ENCODE measurements around the gene ZNF48.

Gene ZNF48

GRCh38 chr16:30349675-30350074 lies 45.5 kb upstream of the ZNF48 start:
- Histone ChIP-seq H3K79me1 (replicated peaks; ENCODE audit: low read length, poor library complexity, severe bottlenecking) (peaks cover 22% of the 10 kb centered on the region), H3K36me3 (ENCODE audit: control insufficient read depth in 1 of 2, insufficient read depth in 2 of 2, low read depth in 1 of 2, low read length in 2 of 2) (peaks cover 38 to 40% of the 10 kb centered on the region in 2 experiments), H3K23ac (ENCODE audit: low read length in 2 of 2) (no peak overlapping the region), H3K18ac (ENCODE audit: low read depth in 1 of 2, low read length in 2 of 2) (no peak overlapping the region), H2BK5ac (ENCODE audit: low read depth, low read length, poor library complexity, severe bottlenecking) (no peak overlapping the region), H4K91ac (ENCODE audit: low read length) (no peak overlapping the region), H2BK15ac (ENCODE audit: low read depth, poor library complexity, severe bottlenecking) (no peak overlapping the region), H3K14ac (ENCODE audit: low read length in 2 of 2) (no peak overlapping the region), H2AFZ (ENCODE audit: low read depth, low read length) (no peak overlapping the region), H3K9me3 (ENCODE audit: control insufficient read depth, low read length) (no peaks in the 10 kb centered on the region), H3K4me1 (ENCODE audit: control insufficient read depth, insufficient read depth, low read depth, low read length) (peaks cover 29% of the 10 kb centered on the region), H3K9ac (ENCODE audit: low read length) (no peak overlapping the region), H2BK12ac (ENCODE audit: low read length in 2 of 2) (no peak overlapping the region), H3K27ac (ENCODE audit: low read length, poor library complexity, severe bottlenecking) (no peak overlapping the region), H4K8ac (ENCODE audit: low read length) (no peak overlapping the region), H3K4ac (ENCODE audit: low read depth in 1 of 2, low read length in 2 of 2) (no peak overlapping the region), H3K27me3 (ENCODE audit: control insufficient read depth in 1 of 2, insufficient read depth in 1 of 2, low read length in 2 of 2) (no peaks in the 10 kb centered on the region), H2AK5ac (ENCODE audit: low read length, severe bottlenecking) (no peak overlapping the region), H3K4me2 (ENCODE audit: low read length, poor library complexity, severe bottlenecking) (no peak overlapping the region), H3K4me3 (ENCODE audit: insufficient read depth in 1 of 2, low read depth in 1 of 2, low read length in 2 of 2) (no peak overlapping the region), H2BK120ac (ENCODE audit: low read depth, low read length) (no peak overlapping the region)
- no peak for DNase-seq
- WGBS = 96% methylated on average over 3 of the region's 3 CpGs

- Histone ChIP-seq H2BK12ac (ENCODE audit: low read length in 2 of 2) (no peak overlapping the region), H3K18ac (ENCODE audit: low read depth in 1 of 2, low read length in 2 of 2) (no peak overlapping the region), H3K9me3 (ENCODE audit: control insufficient read depth, low read length) (no peaks in the 10 kb centered on the region), H3K27me3 (ENCODE audit: control insufficient read depth in 1 of 2, insufficient read depth in 1 of 2, low read length in 2 of 2) (no peaks in the 10 kb centered on the region), H3K4me3 (ENCODE audit: insufficient read depth in 1 of 2, low read depth in 1 of 2, low read length in 2 of 2) (no peak overlapping the region), H3K27ac (ENCODE audit: low read length, poor library complexity, severe bottlenecking) (no peak overlapping the region), H3K4ac (ENCODE audit: low read depth in 1 of 2, low read length in 2 of 2) (no peak overlapping the region), H3K79me1 (replicated peaks; ENCODE audit: low read length, poor library complexity, severe bottlenecking) (peaks cover 23% of the 10 kb centered on the region), H3K9ac (ENCODE audit: low read length) (no peak overlapping the region), H2AK5ac (ENCODE audit: low read length, severe bottlenecking) (no peak overlapping the region), H3K4me2 (ENCODE audit: low read length, poor library complexity, severe bottlenecking) (no peak overlapping the region), H2BK5ac (ENCODE audit: low read depth, low read length, poor library complexity, severe bottlenecking) (no peak overlapping the region), H4K91ac (ENCODE audit: low read length) (no peak overlapping the region), H2AFZ (ENCODE audit: low read depth, low read length) (no peak overlapping the region), H2BK120ac (ENCODE audit: low read depth, low read length) (no peak overlapping the region), H2BK15ac (ENCODE audit: low read depth, poor library complexity, severe bottlenecking) (no peak overlapping the region), H4K8ac (ENCODE audit: low read length) (no peak overlapping the region), H3K36me3 (ENCODE audit: control insufficient read depth in 1 of 2, insufficient read depth in 2 of 2, low read depth in 1 of 2, low read length in 2 of 2) (peaks cover 38 to 40% of the 10 kb centered on the region in 2 experiments), H3K23ac (ENCODE audit: low read length in 2 of 2) (no peak overlapping the region), H3K4me1 (ENCODE audit: control insufficient read depth, insufficient read depth, low read depth, low read length) (peaks cover 29% of the 10 kb centered on the region), H3K14ac (ENCODE audit: low read length in 2 of 2) (no peak overlapping the region)
- 95% methylated on average over 1 of the region's 3 CpGs for WGBS
- peak; percentile 27 for DNase-seq
Measured at GRCh38 chr16:30350134-30350871, 44.9 kb upstream of the ZNF48 start.

- H2BK120ac ChIP-seq (ENCODE audit: low read depth, low read length) = no peak overlapping the region
- H2BK15ac ChIP-seq (ENCODE audit: low read depth, poor library complexity, severe bottlenecking) = no peak overlapping the region
- H3K14ac ChIP-seq (ENCODE audit: low read length in 2 of 2) = no peak overlapping the region
- no peak overlapping the region for H3K4me2 ChIP-seq (ENCODE audit: low read length, poor library complexity, severe bottlenecking)
- no peak overlapping the region for H3K23ac ChIP-seq (ENCODE audit: low read length in 2 of 2)
- no peak for DNase-seq
- no peak overlapping the region for H2AFZ ChIP-seq (ENCODE audit: low read depth, low read length)
- no peak overlapping the region for H2AK5ac ChIP-seq (ENCODE audit: low read length, severe bottlenecking)
- no peak overlapping the region for H3K4me3 ChIP-seq (ENCODE audit: insufficient read depth in 1 of 2, low read depth in 1 of 2, low read length in 2 of 2)
- H3K9me3 ChIP-seq (ENCODE audit: control insufficient read depth, low read length) = no peaks in the 10 kb centered on the region
- H2BK12ac ChIP-seq (ENCODE audit: low read length in 2 of 2) = no peak overlapping the region
- H3K27ac ChIP-seq (ENCODE audit: low read length, poor library complexity, severe bottlenecking) = no peak overlapping the region
- H4K8ac ChIP-seq (ENCODE audit: low read length) = no peak overlapping the region
- no peak overlapping the region for H3K9ac ChIP-seq (ENCODE audit: low read length)
- H4K91ac ChIP-seq (ENCODE audit: low read length) = no peak overlapping the region
- 98% methylated on average over 15 of the region's 15 CpGs for WGBS
- no peak overlapping the region for H2BK5ac ChIP-seq (ENCODE audit: low read depth, low read length, poor library complexity, severe bottlenecking)
- H3K79me1 ChIP-seq (replicated peaks; ENCODE audit: low read length, poor library complexity, severe bottlenecking) = peaks cover 24% of the 10 kb centered on the region
- peaks cover 34% of the 10 kb centered on the region for H3K4me1 ChIP-seq (ENCODE audit: control insufficient read depth, insufficient read depth, low read depth, low read length)
- H3K18ac ChIP-seq (ENCODE audit: low read depth in 1 of 2, low read length in 2 of 2) = no peak overlapping the region
- peaks cover 38 to 41% of the 10 kb centered on the region in 2 experiments for H3K36me3 ChIP-seq (ENCODE audit: control insufficient read depth in 1 of 2, insufficient read depth in 2 of 2, low read depth in 1 of 2, low read length in 2 of 2)
- H3K4ac ChIP-seq (ENCODE audit: low read depth in 1 of 2, low read length in 2 of 2) = no peak overlapping the region
- no peaks in the 10 kb centered on the region for H3K27me3 ChIP-seq (ENCODE audit: control insufficient read depth in 1 of 2, insufficient read depth in 1 of 2, low read length in 2 of 2)
Measured at GRCh38 chr16:30351001-30351441, 44.2 kb upstream of the ZNF48 start.

GRCh38 chr16:30351586-30352419 lies 43.4 kb upstream of the ZNF48 start:
- Histone ChIP-seq H2BK120ac (ENCODE audit: low read depth, low read length) (no peak overlapping the region), H3K4me1 (ENCODE audit: control insufficient read depth, insufficient read depth, low read depth, low read length) (peaks cover 41% of the 10 kb centered on the region), H2AK5ac (ENCODE audit: low read length, severe bottlenecking) (no peak overlapping the region), H3K27me3 (ENCODE audit: control insufficient read depth in 1 of 2, insufficient read depth in 1 of 2, low read length in 2 of 2) (no peaks in the 10 kb centered on the region), H3K36me3 (ENCODE audit: control insufficient read depth in 1 of 2, insufficient read depth in 2 of 2, low read depth in 1 of 2, low read length in 2 of 2) (peaks cover 40 to 49% of the 10 kb centered on the region in 2 experiments), H3K23ac (ENCODE audit: low read length in 2 of 2) (no peak overlapping the region), H4K91ac (ENCODE audit: low read length) (no peak overlapping the region), H3K9me3 (ENCODE audit: control insufficient read depth, low read length) (no peaks in the 10 kb centered on the region), H4K8ac (ENCODE audit: low read length) (no peak overlapping the region), H3K18ac (ENCODE audit: low read depth in 1 of 2, low read length in 2 of 2) (no peak overlapping the region), H3K4me3 (ENCODE audit: insufficient read depth in 1 of 2, low read depth in 1 of 2, low read length in 2 of 2) (peak overlapping the region in 1 of 2 experiments; percentile 23), H2BK15ac (ENCODE audit: low read depth, poor library complexity, severe bottlenecking) (no peak overlapping the region), H3K27ac (ENCODE audit: low read length, poor library complexity, severe bottlenecking) (no peak overlapping the region), H2BK12ac (ENCODE audit: low read length in 2 of 2) (no peak overlapping the region), H3K4me2 (ENCODE audit: low read length, poor library complexity, severe bottlenecking) (no peak overlapping the region), H3K9ac (ENCODE audit: low read length) (peak overlapping the region; percentile 52), H3K4ac (ENCODE audit: low read depth in 1 of 2, low read length in 2 of 2) (no peak overlapping the region), H3K79me1 (replicated peaks; ENCODE audit: low read length, poor library complexity, severe bottlenecking) (peaks cover 28% of the 10 kb centered on the region), H2AFZ (ENCODE audit: low read depth, low read length) (no peak overlapping the region), H2BK5ac (ENCODE audit: low read depth, low read length, poor library complexity, severe bottlenecking) (no peak overlapping the region), H3K14ac (ENCODE audit: low read length in 2 of 2) (no peak overlapping the region)
- no peak for DNase-seq
- WGBS = 96% methylated on average over 11 of the region's 11 CpGs

Measured in mesenchymal stem cell (in vitro differentiated cells and primary cell).